Eye (tissue), 1 donor: ENCODE measurements around the gene PRDX6.
A peak's percentile ranks its signal among the peaks of the same experiment; 100 is the strongest.
"Not testable (repeated sequence)": the region's sequence is repeated elsewhere in the genome, so short reads cannot be mapped to it uniquely, and the experiment has no call there.

ENCODE experiments used
- DNase-seq: peaks from one replicate; pipeline ENCODE4 v3.0.0-alpha.2; 2015

The PRDX6 gene, protein sequence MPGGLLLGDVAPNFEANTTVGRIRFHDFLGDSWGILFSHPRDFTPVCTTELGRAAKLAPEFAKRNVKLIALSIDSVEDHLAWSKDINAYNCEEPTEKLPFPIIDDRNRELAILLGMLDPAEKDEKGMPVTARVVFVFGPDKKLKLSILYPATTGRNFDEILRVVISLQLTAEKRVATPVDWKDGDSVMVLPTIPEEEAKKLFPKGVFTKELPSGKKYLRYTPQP

DNA sequence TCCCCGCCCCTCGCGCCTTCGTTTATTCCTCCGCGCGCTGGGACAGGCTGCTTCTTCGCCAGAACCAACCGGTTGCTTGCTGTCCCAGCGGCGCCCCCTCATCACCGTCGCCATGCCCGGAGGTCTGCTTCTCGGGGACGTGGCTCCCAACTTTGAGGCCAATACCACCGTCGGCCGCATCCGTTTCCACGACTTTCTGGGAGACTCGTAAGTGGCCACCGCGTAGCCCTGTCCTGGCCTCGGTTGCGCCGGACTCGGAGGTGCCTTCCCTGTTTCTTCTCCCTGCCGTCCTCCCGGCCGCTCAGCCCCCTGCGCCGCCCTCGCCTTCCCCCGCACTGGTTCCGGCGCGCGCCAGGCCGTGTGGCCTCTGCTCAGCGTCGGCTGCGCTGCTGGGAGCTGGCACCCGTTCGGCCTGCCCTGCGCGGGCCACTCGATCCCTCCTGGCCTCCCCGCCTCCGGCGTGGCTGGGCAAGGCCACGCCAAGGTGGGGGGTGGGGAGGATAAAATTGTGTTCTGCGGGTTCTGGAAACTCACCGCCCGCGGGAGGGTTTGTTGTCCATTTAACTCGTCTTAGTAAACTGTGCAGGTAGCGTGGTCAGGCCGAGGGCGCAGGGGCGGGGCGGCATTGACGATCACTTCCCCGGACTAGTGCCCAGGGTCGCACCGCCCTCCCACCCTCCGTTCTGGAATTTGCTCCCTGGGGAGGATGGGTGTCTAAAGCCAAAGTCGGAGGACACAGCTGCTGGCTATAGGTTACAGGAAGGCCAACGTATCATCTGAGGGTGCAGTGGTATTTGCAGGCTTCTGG, at the start of gene PRDX6:
Gene PRDX6 (plus strand): TSS at position 50 of the 808 bp plus-strand sequence. CDS start 63 bp downstream, at position 113.
- DNase-seq, result peak; percentile 93

DNA sequence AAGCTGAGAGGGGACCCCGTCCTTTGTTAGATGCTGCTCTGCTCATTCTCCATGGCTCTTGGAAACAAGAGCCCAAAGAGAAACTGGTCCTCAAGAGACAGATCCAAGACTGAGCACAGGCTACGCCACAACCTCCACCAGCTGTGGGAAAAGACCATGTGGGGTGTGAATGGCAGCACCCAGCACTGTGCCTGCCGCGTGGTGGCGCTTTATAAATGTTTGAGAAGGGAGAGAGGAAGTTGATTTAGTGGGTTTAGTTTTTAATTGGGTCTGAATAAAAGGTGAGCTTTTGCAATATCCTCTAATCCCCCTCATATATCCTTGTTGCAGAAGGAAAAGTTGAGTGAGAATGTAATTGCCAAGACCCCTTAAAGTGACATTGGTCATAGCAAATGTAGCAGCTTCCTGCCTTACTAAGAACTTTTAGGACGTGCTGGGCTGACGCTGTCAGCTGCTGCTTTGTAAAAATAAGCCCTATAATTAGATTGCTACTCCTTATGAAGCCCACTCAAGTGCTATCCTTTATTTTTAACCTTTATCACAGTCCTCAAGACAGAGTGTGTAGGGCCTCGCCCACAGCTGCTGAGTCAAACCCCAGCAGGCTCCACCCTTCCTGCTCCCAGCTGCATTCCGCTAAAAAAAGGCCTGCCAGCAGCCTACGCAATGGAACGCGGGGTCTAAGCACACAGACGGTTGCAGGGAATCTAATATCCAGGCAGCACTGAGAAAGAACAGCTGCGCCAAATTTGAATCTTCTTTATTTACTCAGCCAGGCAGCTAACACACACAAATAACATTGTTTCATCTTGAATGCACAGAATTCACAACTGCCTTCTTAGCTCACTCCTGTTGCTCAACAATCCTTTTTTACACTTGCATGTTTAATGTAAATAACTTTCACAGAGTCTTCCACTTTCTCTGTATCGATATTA, 47.4 kb upstream of the PRDX6 start:
- DNase-seq, result peak; percentile 92

DNA sequence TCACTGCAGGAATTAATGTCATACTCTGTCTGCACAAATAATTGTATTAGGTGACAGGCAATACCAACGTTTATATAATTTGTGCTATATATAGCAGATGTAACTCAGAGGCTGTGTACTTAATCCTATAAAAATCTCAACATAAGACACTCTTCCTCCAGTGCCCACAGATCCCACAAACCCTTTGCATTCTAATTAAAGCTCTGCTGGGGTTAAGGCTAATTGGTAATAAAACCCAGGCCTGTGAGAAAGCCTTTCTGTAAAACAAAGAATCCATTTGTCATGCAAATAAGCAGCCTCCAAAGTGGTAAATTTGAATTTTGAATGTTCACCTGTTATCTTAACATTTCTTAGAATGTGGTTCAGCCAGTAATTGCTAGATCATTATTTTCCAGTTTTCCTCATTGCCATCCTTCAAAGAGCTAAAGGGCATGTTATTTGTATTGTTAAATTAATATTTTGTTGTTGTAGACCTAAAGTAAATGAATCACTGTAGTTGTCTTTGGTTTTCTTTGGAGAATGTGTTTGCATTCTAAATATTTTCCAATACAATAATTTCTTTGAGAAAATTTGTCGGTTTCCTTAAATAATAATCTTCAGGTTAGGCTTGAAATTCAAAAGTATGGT, 46.3 kb upstream of the PRDX6 start:
- DNase-seq, result peak; percentile 18

DNA sequence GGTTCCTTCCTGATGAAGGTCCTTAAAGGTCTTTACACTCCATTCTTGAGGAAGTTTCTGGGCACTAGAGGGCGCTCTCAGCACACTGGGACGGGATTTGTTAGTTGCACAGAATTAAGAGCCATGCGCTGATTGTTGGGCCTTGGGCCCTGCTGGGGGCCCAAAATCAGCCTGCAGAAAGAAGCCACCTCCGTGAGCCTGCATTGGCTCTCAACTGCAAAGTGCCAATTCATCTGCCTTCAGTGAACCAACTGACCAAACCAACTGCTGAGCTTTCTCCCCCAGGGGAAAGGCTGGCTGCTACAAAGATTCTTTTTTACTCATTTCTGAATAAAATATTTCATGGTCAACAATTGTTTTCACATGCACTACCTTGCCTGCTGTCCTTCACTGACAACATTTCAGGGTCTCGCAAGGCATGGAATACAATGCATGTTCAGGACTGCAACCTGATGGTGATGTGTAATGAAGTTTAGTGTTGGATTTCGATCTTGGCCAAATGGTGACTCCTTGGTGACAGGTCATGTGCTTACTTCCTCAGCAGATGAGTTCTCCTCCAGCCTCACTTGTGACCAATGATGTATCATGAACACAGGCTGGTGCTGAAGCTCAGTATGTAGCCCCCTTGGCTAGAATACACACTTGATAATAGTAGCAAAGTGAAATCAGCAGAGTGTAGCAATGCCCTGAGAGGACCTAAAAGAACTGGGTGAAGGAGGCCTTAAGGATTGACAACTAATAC, 45.7 kb upstream of the PRDX6 start:
- DNase-seq, result peak; percentile 97

DNA sequence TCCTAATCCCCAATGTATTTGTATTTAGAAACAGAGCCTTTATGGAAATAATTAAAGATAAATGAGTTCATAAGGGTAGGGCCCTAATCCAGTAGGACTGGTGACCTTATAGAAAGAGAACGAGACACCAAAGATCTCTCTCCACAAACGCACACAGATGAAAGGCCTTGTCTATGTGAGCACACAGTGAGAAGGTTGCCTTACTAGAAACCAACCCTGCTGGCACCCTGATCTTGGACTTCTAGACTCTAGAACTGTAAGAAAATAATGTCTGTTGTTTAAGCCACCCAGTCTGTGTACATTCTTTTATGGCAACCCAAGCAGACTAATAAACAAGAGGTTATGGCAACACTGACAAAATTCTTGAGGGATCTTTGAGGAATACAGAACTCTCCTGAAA, 44.8 kb upstream of the PRDX6 start:
- DNase-seq, result no peak

DNA sequence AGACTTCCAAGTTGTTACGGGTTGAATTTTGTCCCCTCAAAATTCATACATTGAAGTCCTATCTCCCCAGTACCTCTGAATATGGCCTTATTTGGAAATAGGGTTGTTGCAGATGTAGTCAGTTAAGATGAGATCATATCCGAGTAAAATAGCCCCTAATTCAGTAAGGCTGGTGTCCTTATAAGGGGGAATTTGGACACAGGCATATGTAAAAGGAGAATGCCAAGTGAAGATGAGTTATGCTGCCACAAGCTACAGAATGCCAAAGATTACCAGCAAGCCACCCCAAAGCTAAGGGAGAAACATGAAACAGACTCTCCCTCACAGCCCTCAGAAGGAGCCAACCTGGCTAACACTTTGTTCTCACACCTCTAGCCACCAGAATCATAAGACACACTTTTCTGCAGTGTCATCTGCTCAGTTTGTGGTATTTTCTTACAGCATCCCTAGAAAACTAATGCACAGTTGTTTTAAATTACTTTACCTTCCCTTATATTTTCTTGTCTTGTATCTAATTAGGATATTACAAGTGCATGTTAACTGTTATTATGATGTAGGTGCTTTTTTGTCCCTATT, 43.3 kb upstream of the PRDX6 start:
- no peak for DNase-seq

DNA sequence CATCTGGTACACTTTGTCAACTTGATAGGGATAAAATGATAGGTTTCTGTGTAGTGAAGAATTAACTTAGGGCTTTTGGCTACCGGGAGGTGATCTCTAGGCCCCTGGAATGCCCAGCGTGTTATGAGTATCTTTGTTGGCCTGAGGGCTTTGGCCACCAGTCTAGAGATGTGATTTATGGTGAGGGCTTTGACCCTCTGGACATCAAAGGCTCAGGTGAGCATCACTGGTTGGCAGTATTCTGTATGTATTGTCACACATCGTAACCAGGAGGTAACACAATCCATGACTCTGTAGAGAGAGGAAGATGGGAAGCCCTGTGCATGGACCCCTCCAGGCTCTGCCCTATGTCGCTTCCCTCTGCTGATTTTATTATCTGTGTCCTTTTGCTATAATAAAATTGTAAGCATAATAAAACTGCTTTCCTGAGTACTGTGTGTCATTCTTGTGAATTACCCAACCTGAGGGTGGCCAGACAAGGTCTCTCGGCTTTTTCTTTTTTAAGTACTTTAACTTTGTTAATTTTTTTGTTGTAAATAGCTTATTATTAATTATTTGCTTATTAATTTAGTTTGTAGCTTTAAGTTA, 40.2 kb upstream of the PRDX6 start:
- no peak for DNase-seq

DNA sequence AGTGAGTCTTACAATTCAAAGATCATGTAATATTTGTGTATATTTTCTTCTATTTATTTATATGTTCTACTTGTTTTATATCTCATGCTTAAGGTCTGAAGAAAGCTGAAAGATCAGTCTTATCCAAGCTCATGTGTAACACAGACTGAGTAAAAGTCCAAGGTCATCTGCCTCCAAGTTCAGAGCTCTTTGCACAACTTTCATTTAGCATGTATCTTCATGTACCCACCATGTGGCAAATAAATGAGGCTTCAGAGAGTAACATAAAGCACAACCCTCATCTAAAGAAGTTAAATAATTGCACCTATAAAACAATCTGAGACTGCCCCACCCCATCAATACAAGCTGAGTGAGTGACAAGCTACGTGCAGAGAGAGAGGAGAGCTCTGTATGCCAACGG, 38.5 kb upstream of the PRDX6 start:
- DNase-seq, result no peak

DNA sequence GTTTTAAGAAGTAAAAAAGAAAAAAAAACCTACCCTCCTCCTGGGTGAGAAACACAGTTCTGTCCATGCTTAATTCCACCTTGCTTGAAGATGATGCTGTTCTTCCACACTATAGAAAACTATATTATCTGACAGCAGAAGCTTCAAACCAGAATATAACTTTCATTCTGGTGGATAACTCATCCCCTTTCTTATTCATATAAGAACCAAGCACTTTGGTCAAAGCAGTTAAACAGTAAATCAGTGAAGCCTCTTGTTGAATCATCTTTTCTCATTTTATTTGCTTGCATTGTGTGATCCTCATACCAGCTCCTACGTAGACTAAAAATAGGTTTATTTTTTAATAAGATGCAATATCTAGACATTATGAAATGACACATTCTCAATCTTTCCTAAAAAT, 36.7 kb upstream of the PRDX6 start:
- DNase-seq, result no peak

DNA sequence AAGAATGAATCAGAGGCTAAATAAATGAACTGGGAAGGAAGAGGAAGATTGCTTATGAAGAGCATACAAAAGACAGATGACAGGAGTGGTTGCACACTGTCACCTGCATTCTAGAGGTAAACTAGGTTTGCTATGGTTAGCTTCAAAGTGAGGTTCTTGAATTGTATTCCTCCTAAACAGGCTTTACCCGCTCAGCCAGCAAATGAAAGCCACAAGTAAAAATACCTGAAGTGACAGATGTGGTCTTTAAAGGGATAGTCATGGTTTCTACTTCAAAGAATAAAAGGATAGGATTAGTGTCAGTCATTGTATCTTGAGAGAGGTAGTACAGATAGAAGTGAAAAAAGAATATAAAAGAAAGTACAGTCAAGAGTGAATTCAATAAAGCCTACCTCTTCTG, 32.4 kb upstream of the PRDX6 start:
- no peak for DNase-seq

DNA sequence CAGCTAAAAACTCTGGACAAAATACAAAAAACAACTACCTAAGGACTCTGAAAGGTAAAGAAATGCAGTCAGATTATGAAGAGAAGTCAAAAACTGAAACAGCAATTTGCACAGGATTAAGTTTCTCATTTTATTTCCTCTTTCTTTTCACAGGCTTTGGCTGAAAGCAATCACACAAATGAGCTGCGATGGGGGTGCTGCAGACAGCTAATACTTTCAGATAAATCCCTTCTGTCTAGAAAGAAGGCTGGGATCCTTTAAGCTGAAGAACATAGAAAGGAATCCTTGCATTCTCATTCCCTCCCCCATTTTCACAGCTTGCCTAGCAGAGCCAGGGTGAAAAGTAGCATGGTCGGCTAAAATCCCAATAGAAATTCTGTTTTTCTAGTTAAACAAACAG, 32.0 kb upstream of the PRDX6 start:
- no peak for DNase-seq

DNA sequence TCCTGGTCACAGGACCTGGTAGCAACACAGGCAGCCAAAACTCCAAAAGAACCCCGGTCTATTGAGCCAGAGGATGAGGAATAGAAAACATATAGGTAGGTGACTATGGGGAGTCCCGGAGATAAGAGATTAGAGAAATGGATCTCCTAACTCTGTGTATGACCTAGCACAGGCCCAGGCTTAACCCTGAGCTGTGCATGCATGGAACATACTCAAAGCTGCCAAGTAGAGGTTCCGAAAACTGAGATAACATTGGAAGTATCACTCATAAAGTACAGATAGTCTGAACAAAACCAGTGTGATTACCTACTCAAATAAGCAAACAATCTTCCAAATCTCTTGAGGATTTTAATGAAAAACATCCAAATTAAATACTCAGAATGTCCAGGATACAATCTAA, 31.5 kb upstream of the PRDX6 start:
- no peak for DNase-seq

DNA sequence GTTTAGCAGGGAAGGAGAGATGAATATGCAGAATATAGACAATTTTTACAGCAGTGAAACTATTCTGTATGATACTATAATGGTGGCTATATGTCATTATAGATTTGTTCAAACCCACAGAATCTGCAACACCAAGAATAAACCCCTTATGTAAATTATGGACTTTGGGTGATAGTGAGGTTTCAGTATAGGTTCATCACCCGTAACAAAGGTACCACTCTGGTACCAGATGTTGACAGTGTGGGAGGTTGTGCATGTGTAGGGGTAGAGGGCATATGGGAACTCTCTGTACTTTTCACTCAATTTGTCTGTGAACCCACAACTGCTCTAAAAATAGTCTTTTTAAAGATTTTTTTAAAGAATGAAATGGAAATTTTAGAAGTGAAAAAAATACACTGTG, 29.9 kb upstream of the PRDX6 start:
- no peak for DNase-seq

DNA sequence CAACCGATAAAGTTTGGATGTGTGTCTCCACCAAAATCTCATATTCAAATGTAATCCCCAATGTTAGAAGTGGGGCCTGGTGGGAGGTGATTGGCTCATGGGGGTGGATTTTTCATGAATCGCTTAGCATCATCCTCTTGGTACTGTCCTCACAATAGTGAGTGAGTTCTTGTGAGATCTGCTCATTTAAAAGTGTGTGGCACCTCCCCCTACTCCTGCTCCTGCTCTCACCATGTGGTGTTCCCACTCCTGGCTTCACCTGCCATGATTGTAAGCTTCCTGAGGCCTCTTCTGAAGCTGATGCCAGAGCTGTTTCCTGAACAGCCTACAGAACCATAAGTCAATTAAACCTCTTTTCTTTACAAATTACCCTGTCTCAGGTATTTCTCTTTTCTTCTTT, 28.2 kb upstream of the PRDX6 start:
- no peak for DNase-seq

DNA sequence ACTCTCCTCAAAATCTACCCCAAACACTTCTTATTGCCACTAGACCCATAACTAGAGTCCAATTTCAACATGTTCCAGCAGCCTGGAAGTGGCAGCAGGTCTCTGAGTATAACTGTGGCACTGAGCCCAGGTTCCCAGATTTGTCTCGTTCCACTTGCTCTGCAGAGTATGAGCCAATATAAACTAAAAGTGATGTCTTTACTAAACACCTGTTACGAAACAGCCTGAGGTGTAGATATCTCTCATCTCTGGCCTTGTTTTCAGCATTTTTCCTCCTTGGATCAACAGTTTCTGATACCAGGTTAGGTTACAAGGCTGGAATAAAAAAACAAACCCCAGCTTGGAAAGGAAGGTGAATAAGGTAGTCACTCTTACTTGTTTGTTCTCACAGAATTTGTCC, 25.2 kb upstream of the PRDX6 start:
- DNase-seq, result no peak

DNA sequence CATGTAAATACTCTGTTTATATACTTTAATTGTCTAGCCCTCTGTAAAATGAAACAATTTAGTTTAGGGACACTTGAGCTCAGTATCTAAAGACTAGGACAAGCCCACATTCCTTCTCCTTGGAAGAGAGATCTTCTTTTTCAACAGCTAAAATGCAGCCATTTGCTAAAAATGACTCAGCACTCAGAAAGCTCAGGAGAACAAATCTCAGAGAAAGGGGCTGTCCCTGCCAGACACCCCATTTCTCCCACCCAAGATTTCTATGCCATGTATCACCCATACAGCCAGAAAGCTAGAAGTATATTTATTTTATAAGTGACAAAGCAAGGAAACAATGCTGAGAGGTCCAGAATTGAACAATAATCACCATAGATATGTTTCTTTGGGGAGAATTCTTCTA, 23.2 kb upstream of the PRDX6 start:
- DNase-seq, result no peak

DNA sequence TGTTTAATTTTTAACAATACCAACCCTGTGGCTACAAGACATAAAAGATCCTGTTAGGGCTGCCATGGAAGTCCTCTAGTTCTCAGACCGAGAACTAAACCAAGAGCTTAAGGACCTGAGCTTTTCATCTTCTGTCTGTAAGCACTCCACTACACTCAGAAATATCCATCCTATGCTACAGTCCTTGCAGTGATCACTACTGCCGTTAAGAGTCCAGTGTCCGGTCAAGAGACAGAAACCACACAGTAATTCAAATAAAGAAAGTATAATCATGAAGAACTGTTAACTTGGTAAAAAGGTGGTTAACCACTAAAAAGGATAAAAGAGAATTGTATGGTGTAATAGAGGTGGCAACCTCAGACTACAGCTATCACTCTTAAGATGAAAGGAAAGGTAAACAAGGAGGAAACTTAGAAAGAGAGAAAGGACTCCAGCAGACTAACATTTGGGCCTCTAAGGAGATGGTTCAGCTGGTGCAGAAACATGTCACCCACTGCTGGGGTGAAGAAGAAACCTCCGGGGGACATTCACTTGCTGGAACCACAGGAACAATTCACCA, 22.1 kb upstream of the PRDX6 start:
- DNase-seq, result no peak

DNA sequence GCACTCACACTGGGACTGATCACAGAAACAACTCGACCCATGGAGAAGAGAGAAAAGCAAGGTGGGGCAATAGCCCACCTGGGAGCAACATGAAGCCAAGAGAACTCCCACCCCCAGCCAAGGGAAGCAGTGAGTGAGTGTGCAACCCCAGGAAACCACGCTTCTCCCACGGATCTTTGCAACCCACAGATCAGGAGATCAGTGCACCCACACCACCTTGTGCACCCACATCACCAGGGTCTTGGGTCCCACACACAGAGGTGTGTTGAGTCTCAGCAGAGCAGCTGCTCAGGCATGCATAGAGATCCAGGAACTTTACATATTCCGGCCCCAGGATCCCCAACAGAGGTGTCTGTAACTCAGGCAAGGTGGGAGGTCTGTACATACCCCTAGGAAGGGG, 17.2 kb upstream of the PRDX6 start:
- no peak for DNase-seq

DNA sequence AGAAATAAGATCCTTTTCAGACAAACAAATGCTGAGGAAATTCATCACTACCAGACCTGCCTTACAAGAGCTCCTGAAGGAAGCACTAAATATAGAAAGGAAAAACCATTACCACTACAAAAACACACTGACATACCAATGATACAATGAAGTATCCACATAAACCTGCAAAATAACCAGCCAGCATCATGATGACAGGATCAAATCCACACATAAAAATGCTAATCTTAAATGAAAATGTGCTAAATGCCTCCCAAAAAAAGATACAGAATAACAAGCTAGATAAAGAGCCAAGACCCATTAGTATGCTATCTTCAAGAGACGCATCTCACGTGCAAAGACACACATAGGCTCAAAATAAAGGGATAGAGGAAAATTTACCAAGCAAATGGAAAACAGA, 14.5 kb upstream of the PRDX6 start:
- not testable (repeated sequence) for DNase-seq

DNA sequence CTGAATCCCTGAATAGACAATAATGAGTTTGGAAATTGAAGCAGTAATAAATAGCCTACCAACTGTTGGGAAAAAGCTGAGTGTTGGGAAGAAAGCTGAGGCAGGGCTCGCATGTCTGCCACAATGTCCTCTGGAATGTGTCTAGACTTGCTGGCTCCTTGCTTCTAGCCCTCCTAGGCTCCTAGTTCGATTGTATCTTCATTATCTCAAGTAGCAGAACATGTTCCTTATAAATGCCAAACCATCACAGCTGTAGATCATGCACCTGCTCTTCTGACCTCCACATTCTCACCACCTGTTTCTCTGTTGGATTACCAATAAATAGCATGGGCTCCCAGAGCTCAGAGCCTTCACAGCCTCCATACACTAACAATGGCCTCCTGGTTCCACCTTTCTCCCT, 12.9 kb upstream of the PRDX6 start:
- not testable (repeated sequence) for DNase-seq

DNA sequence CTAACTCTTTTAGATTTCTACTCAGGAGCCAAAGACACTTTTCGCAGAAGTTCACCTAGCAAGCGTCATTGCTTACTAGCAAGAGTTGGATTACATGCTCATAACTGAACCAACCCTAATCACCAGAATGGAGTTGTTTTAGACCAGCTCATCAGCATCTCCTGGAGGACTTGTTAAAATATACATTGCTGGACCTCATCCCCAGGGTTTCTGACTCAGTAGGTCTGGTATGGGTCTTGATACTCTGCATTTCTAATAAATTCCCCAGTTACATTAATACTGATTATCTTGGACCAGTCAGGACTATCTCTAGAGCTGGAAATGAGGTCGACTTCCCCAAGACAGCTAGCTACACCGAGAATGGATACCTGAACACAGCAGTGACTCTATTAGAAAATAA, 9.7 kb upstream of the PRDX6 start:
- no peak for DNase-seq
